Measurements from ENCODE around the gene DUSP28.
"Not testable (repeated sequence)": the region's sequence is repeated elsewhere in the genome, so short reads cannot be mapped to it uniquely, and the experiment has no call there.

Gene DUSP28

DNA sequence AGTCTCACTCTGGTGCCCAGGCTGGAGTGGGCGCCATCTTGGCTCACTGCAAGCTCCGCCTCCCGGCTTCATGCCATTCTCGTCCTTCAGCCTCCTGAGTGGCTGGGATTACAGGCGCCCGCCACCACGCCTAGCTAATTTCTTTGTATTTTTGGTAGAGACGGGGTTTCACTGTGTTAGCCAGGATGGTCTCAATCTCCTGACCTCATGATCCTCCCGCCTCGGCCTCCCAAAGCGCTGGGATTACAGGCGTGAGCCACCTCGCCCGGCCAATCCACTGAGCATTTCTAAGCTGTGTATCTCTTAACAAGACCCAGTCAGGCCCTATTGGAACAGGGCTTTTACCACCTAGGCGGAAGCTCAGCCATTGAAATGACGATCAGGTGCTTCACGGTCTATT, 3.1 kb downstream of the DUSP28 start:
- not testable (repeated sequence) for H3K9me3 ChIP-seq (ENCODE audit: control insufficient read depth, insufficient read depth, low read depth, low read length); H3K9ac ChIP-seq (ENCODE audit: low read length); H3K36me3 ChIP-seq (ENCODE audit: control insufficient read depth, insufficient read depth, low read length); H3K27ac ChIP-seq (ENCODE audit: low read depth, low read length); H3K4me3 ChIP-seq (ENCODE audit: low read depth, low read length)
- H3K27me3 ChIP-seq (ENCODE audit: control insufficient read depth, insufficient read depth, low read length), result peaks cover 33% of the 10 kb centered on the region
- H3K4me1 ChIP-seq (ENCODE audit: control insufficient read depth, insufficient read depth, low read length), result peaks cover 43% of the 10 kb centered on the region

DNA sequence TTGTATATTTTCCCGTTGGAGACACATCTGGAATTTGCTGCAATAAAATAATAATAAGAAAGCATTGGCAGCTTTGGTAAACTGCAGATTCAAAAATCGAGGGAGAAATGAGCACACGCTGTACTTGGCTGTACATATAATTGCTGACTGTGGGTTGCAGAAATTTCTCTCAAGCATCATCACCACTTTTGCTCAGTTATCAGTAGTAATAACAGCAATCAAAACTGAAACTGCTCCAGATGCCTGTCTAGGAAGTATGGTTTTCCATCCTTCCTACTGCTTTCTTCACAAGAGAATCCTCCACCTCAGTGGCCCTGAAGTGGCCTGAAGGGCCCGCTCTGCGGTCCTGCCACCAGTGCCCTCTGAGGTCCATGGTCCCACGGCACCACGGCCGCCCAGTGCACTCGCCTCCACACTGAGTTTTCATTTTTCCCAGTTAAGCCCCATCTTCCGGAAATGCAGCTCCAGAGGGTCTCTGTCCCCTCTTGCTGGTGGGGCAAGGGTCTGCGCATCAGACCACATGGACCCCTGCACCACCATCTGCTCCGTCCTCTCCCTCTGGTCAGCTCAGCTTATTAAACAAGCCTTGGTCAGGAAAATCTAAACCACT, 3.9 kb downstream of the DUSP28 start:
- H3K4me1 ChIP-seq (ENCODE audit: control insufficient read depth, insufficient read depth, low read length), result peaks cover 41% of the 10 kb centered on the region
- no peak overlapping the region for H3K9ac ChIP-seq (ENCODE audit: low read length)

DNA sequence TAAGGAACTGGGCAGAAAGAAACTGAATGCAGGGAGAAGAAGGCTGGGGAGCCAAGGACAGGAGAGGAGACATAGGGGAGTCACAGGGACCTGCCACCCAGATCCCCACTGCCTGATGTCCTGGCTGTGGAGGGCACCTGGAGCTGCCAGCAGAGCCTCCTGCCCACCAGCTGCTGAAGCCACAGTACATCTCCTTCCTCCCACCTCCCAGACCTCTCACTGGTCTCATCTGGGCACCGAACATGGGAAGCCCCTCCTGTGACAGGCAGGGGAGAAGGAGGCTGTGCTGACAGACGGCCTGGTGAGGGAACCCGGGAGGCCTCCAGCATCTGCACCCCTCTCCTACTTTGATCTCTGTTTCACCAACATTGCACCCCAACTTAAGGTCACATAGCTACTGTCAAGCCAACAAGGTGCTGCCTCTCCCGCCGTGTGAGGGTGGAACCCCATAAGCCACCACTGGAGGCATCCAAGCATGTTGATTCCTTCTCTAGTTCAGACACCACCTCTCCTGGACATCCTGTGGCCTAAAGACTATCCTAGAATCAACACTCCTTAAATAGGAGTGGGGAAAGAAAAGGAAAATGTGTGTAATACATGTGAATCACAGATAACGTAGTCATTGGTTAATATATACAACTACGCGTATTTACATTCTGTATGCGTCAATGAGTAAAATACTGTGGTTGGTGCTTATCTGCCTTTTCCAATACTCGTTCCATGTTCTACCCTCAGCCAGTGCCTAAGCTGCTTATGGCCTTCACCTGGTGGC, 4.6 kb downstream of the DUSP28 start:
- no peaks in the 10 kb centered on the region for H3K36me3 ChIP-seq (ENCODE audit: control insufficient read depth, insufficient read depth, low read length)
- peaks cover 28% of the 10 kb centered on the region for H3K27me3 ChIP-seq (ENCODE audit: control insufficient read depth, insufficient read depth, low read length)
- H3K4me3 ChIP-seq (ENCODE audit: low read depth, low read length), result no peak overlapping the region
- H3K4me1 ChIP-seq (ENCODE audit: control insufficient read depth, insufficient read depth, low read length), result peaks cover 39% of the 10 kb centered on the region
- H3K9me3 ChIP-seq (ENCODE audit: control insufficient read depth, insufficient read depth, low read depth, low read length), result no peaks in the 10 kb centered on the region
- H3K9ac ChIP-seq (ENCODE audit: low read length), result no peak overlapping the region
- H3K27ac ChIP-seq (ENCODE audit: low read depth, low read length), result no peak overlapping the region

More for the DNA sequence above, 3.9 kb downstream of the DUSP28 start:
- Histone ChIP-seq H3K36me3 (ENCODE audit: control insufficient read depth, insufficient read depth, low read length) (no peaks in the 10 kb centered on the region), H3K27me3 (ENCODE audit: control insufficient read depth, insufficient read depth, low read length) (peaks cover 28% of the 10 kb centered on the region), H3K27ac (ENCODE audit: low read depth, low read length) (no peak overlapping the region), H3K9me3 (ENCODE audit: control insufficient read depth, insufficient read depth, low read depth, low read length) (no peaks in the 10 kb centered on the region), H3K4me3 (ENCODE audit: low read depth, low read length) (no peak overlapping the region)

DNA sequence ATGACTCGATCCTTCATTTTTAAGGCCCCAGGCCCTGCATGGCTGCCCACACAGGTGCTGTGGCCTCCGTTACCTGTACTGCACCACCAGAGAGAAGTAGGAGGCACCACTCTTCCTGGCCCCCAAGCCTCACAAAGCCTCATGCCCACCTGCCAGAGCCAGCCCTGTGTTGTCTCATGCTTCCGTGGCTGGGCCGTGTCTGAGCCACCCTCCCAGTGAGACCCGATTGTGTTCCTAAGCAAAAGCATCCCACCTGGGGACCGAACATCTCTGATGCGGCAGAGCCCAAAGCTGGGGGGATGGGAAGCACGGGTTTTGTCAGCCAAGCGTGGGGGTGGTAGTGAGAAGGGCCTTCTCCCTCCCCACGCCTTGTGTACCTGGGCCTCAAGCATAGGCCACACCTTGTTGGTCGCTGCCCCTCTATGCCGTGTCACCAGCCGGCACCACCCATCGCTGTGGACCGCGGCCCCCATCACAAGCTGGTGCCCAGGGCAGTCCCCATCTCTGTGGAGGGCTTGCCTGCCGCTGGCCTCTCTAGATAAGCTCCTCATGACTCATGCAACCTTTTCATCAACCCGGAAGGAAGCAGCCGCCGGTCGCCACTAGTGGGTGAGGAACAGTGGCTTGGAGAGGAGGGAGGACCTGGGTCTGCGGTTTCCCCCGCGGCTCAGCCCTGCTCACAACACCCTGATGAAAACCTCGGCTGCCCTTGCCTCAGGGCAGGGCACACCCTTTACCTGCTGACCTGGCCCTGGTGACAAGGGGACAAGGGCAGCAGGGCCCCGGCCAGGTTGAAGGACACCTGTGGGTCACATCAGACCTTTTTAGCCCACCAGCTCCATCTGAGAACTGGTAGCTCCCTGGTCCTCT, 5.4 kb downstream of the DUSP28 start:
- no peaks in the 10 kb centered on the region for H3K9me3 ChIP-seq (ENCODE audit: control insufficient read depth, insufficient read depth, low read depth, low read length)
- peaks cover 36% of the 10 kb centered on the region for H3K4me1 ChIP-seq (ENCODE audit: control insufficient read depth, insufficient read depth, low read length)
- H3K27ac ChIP-seq (ENCODE audit: low read depth, low read length), result no peak overlapping the region; the same call in 1 of the 2 replicates

DNA sequence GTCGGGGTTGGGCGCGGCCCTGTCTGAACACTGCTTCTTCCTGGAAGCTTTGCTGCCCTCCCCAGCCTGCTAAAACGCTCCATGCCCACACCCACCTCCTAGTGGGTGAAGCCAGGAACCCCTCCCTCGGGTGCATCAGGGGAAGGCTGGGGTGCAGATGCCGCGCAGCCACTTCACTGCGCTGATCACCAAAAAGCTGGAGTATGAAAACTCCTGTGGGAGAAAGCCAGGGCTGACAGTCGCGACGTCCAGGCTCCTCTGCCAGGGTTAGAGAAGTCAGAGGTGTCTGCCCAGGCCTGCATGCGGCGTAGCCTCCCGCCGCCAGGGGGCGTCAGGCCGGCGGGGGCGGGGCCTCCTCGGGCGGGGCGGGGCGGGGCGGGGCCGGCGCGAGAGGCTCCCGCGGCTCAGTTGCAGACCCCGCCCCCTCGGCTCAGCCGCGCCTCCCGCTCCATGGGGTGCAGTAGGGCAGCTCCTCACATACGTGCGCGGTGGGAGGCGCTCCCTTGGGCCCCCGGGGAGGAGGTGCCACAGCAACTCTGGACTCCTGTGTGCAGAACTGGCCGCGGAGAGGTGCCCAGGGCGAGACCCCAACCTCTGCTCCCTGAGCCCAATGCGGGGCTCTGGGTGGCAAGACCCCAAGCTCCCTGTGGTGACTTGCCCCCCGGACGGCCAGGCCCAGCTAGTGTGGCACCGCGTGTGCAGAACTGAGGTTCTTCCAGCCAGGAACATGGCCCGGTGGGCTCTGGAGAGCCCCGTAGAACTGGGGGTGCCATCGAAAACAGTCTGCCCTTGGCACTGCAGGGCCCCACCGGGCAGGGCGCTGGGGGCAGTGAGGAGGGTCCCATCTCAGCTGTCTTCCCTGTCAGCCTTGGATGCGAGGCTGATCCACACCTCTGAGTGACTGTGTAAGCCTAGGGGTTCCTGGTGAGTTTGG, 6.3 kb downstream of the DUSP28 start:
- Histone ChIP-seq H3K36me3 (ENCODE audit: control insufficient read depth, insufficient read depth, low read length) (no peaks in the 10 kb centered on the region), H3K27ac (ENCODE audit: low read depth, low read length) (no peak overlapping the region; the same call in 1 of the 2 replicates), H3K9ac (ENCODE audit: low read length) (peak overlapping the region; percentile 53), H3K9me3 (ENCODE audit: control insufficient read depth, insufficient read depth, low read depth, low read length) (no peaks in the 10 kb centered on the region), H3K4me3 (ENCODE audit: low read depth, low read length) (peak overlapping the region; percentile 65), H3K27me3 (ENCODE audit: control insufficient read depth, insufficient read depth, low read length) (peaks cover 30% of the 10 kb centered on the region), H3K4me1 (ENCODE audit: control insufficient read depth, insufficient read depth, low read length) (peaks cover 33% of the 10 kb centered on the region)

More for the DNA sequence above, 5.4 kb downstream of the DUSP28 start:
- peak overlapping the region; percentile 53 for H3K9ac ChIP-seq (ENCODE audit: low read length)
- H3K4me3 ChIP-seq (ENCODE audit: low read depth, low read length), result peak overlapping the region; percentile 47
- no peaks in the 10 kb centered on the region for H3K36me3 ChIP-seq (ENCODE audit: control insufficient read depth, insufficient read depth, low read length)
- H3K27me3 ChIP-seq (ENCODE audit: control insufficient read depth, insufficient read depth, low read length), result peaks cover 30% of the 10 kb centered on the region

DNA sequence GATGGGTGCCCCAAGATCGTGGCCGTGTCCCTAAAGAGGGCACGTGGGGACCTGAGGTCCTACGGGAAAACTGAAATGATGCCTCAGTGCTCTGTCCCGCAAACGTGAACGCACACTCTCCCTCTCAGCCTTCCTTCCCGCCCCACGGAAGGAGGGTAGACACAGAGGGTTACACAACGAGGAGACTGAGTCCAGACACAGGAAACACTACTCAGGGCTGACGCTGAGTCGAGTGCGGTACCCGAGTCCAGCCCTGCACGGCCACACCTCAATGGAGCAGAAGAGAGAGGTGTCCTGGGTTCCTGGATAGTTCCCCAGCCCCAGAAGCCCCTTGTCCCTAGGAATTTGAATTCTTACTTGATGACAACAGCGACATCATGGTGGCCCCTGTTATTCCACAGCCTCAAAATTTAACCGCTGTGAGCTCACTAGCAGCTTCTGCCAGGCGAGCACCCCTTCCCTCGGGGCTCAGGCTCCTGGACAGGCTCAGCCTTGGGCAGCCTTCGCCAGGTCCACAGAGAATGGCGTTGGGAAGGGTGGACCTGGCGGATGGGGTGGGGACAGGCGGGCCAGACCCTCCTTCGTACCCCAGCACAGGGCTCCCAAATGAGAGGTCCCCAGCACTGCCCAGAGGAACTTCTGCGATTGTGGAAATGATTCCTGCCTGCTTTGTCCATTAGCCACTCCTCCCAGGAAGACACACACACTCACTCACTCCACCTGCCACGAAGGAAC, 7.1 kb downstream of the DUSP28 start:
- Histone ChIP-seq H3K4me1 (ENCODE audit: control insufficient read depth, insufficient read depth, low read length) (peaks cover 29% of the 10 kb centered on the region), H3K9ac (ENCODE audit: low read length) (no peak overlapping the region), H3K27me3 (ENCODE audit: control insufficient read depth, insufficient read depth, low read length) (peaks cover 30% of the 10 kb centered on the region), H3K27ac (ENCODE audit: low read depth, low read length) (no peak overlapping the region), H3K9me3 (ENCODE audit: control insufficient read depth, insufficient read depth, low read depth, low read length) (no peaks in the 10 kb centered on the region), H3K36me3 (ENCODE audit: control insufficient read depth, insufficient read depth, low read length) (no peaks in the 10 kb centered on the region), H3K4me3 (ENCODE audit: low read depth, low read length) (peak overlapping the region; percentile 65)

DNA sequence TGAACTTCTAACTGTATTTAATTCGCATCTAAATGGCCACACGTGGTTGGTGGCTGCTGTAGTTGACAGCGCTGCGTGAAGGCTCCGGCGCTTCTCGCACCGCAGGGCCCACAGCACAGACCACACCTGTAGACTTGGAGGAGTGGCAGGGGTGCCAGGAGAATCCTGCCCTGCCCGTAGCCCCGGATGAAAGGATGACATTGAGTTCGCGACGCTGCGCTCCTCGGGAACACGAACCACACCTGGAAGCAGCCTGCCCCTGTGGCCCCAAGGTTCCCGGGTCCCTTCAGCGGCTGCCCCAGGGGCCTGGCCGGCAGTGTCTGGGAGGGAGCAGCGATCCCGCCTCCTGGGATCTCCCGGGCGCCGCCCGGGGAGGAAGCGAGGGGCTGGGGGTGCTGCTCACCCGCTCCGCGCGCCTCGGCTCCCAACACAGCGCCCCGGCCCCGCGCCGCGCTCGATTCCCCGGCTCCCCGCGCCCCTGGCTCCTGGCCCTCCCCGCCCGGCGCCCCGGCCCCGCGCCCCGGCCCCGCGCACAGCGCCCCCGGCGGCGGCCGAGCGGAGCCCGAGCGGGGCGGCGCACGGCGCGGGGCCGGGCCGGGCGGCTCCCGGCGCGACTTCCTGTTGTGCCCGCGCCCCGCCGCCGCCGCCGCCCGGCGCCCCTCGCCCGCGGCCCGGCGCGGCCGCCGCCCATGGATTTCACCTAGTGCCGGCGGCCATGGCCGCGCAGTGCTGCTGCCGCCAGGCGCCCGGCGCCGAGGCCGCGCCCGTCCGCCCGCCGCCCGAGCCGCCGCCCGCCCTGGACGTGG, 7.9 kb downstream of the DUSP28 start, which contains the start of gene RNPEPL1:
RNPEPL1 (plus strand) TSS at position 613 of the 806 bp plus-strand sequence; CDS start at position 716, 103 bp downstream.
- H3K9me3 ChIP-seq (ENCODE audit: control insufficient read depth, insufficient read depth, low read depth, low read length), result no peaks in the 10 kb centered on the region

DNA sequence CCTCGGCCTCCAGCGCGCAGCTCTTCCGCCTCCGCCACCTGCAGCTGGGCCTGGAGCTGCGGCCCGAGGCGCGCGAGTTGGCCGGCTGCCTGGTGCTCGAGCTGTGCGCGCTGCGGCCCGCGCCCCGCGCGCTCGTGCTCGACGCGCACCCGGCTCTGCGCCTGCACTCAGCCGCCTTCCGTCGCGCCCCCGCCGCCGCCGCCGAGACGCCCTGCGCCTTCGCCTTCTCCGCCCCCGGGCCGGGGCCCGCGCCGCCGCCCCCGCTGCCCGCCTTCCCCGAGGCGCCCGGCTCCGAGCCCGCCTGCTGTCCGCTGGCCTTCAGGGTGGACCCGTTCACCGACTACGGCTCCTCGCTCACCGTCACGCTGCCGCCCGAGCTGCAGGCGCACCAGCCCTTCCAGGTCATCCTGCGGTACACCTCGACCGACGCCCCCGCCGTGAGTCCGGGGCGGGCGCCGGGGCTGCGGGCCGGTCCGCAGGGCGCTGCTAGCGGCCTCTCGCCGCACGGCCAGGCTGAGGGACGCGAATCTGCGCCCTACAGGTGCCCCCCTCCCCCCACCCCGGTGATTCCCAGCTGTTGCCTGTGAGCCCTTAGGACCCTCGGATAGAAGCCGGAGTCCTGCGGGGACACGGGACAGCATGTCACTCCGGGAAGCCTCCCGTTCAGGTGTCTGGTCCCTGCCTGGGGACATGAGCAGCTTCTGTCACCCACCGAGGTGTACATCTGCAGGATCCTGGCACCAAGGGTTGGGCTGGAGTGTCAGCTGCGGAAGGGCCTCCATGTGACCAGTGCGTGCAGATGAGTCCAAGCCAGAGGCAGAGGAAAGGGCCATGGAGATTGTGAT, 8.7 kb downstream of the DUSP28 start:
- Histone ChIP-seq H3K27ac (ENCODE audit: low read depth, low read length) (no peak overlapping the region), H3K4me1 (ENCODE audit: control insufficient read depth, insufficient read depth, low read length) (peaks cover 29% of the 10 kb centered on the region), H3K36me3 (ENCODE audit: control insufficient read depth, insufficient read depth, low read length) (no peaks in the 10 kb centered on the region), H3K27me3 (ENCODE audit: control insufficient read depth, insufficient read depth, low read length) (peaks cover 30% of the 10 kb centered on the region), H3K9me3 (ENCODE audit: control insufficient read depth, insufficient read depth, low read depth, low read length) (no peaks in the 10 kb centered on the region), H3K4me3 (ENCODE audit: low read depth, low read length) (peak overlapping the region; percentile 69), H3K9ac (ENCODE audit: low read length) (no peak overlapping the region)

More for the DNA sequence above, 7.9 kb downstream of the DUSP28 start, which contains the start of gene RNPEPL1:
- Histone ChIP-seq H3K27ac (ENCODE audit: low read depth, low read length) (no peak within 1 kb of the TSS), H3K36me3 (ENCODE audit: control insufficient read depth, insufficient read depth, low read length) (no peaks in the 10 kb centered on the region), H3K4me1 (ENCODE audit: control insufficient read depth, insufficient read depth, low read length) (peaks cover 29% of the 10 kb centered on the region), H3K9ac (ENCODE audit: low read length) (peak within 1 kb of the TSS; percentile 40), H3K27me3 (ENCODE audit: control insufficient read depth, insufficient read depth, low read length) (peaks cover 30% of the 10 kb centered on the region), H3K4me3 (ENCODE audit: low read depth, low read length) (peak within 1 kb of the TSS; percentile 69)

Data from HUES6 (cell line).